Activated CD4-positive, alpha-beta T cell treated with anti-CD3 and anti-CD28 coated beads for 4 hours (primary cell): ENCODE measurements around the gene TOP3B.

Source experiments
- DNase-seq, 2 donors: peaks; one replicate each; pipeline ENCODE4 v3.0.0-alpha.2; 2020

The TOP3B gene

DNA sequence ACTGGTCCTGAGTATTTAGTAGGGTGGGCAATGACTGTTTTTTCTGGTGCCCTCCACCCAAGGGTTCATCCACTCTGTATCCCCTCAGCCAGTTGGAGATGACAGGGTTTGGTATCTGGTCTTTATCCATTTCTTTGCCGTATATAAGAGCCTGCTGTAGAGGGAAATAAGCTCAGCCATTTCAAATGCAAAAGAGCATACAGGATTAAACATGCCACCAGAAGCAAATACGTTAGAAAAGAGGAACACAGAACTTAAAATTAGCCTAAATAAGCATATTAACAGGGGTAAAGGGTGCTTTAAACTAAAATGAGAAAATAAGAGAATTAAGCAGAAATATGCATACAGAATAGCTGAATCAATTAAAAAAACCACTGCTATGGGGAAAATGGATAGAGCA is 27.8 kb upstream of the TOP3B start:
- DNase-seq = no peak

DNA sequence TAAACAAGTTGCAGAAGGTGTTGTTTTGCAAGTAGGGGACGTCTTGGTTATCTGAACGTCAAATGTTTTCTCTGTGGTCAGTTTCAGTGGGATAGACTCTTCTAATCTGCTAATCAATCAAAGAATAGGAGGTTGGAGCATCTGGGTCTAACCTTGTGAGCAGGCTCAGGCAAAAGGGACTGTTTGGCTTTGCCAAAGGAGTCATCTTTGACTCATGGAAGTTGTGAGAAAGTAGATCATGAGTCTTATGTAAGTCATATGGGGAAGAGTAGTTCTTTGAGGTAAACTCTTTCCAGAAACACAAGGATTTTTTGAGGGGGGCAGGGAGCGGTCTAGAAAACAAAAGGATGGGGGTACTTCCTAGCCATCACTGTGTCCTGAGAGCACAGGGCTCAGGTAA is 27.1 kb upstream of the TOP3B start:
- DNase-seq = no peak

DNA sequence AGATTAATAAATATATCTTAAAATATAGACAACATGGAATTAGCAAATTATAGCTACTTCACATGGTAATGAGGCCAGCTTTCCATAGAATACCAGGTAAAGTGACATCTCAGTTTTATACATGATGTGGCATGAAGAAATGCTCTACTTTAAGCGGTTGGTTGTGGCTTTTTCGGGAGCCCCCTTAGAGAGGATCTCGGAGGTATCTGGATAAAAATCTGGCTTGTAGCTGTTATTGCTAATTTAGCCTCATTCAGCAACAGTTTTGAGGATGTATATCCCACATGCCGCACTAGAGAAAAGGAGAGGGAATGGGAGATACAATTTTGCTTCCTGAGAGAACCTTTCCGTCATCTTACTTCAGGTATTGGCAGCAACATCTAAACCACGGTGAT is 24.0 kb upstream of the TOP3B start:
- no peak for DNase-seq

DNA sequence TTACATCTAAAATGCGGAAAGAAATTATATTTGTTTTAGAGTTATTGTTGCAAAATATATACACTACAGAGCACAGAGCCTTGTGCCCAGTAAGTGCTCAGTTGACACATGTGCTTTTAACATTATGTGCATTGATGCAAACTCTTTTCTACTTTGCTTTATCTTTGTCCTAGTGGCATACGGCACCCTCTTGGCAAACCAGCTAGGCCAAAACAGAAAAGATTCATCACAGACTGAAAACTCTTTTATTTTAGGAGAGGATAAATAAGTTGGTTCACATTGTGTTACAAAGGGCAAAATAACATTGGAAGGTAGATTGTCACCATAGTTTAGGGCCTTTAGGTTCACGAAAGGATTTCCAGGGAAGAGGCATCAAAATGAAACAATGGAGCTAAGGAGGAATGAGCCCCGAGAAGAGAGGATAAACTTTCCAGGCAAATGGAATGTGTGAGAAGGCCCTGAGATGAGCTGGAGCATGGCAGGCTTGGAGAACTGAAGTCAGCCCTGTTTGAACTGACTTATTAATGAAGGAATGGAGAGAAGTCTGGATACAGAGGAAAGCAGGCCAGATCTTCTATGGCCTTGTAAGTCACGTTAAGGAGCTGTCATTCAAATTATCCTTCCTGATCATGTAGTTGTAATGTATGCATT is 23.5 kb upstream of the TOP3B start:
- no peak for DNase-seq

DNA sequence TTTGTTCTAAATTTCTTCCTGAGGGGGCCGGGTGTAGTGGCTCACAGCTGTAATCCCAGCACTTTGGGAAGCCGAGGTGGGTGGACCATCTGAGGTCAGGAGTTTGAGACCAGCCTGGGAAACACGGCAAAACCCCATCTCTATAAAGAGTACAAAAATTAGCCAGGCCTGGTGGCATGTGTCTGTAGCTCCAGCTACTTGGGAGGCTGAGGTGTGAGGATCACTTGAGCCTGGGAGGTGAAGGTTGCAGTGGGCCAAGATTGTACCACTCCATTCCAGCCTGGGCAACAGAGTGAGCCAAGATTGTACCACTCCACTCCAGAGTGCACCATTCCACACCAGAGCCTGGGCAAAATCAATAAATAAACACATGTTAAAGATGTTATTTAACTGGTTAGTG is 20.6 kb upstream of the TOP3B start:
- DNase-seq = no peak

DNA sequence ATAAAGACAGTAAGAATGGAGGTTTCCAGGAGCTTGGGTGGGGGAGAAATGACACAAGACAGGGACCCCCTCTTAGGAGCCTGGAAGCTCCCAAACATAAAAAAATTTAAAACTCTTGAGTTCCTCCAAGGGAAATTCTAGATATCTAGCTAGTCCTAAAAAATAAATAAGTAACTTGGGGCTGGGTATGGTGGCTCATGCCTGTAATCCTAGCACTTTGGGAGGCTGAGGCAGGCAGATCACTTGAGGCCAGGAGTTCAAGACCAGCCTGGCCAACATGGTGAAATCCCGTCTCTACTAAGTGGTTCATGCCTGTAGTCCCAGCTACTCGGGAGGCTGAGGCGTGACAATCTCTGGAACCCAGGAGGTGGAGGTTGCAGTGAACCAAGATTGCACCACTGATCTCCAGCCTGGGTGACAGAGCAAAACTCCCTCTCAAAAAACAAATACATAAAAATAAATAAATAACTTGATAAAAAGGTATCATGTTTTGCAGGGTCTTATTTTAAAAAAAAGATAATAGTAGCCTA is 20.0 kb upstream of the TOP3B start:
- no peak for DNase-seq

DNA sequence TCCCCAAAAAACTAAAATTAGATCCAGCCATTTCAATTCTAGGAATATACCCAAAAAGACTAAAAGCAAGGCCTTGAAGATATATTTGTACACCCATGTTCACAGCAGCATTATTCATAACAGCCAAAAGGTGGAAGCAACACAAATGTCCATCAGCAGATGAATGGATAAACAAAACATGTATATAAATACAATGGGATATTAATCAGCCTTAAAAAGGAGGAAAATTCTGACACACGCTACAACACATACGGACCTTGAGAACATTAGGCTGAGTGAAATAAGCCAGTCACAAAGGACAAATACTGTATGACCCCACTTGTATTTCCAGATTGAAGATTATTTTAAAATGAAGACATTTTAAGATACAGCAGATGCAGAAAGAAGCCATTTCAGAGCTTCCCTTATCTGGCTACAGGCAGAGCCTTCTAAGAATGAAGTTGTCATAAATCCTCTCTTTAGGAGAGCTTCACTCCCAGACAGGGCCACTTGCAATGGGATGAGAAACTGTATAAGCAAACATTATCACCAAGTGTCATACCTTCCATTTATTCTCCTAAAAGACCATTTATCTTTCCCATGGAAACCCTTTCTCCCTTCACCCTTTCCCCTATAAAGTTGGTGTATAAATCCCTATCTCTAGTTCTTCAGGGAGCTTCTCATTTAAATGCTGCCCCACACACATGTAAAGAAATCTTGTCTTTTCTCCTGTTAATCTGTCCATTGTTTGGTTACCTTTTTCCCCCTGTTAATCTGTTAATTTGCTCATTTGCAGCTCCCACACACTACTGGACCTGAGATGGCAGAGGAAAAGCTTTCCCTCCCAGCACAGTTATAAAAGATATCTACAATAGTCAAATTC is 19.3 kb upstream of the TOP3B start:
- no peak for DNase-seq

DNA sequence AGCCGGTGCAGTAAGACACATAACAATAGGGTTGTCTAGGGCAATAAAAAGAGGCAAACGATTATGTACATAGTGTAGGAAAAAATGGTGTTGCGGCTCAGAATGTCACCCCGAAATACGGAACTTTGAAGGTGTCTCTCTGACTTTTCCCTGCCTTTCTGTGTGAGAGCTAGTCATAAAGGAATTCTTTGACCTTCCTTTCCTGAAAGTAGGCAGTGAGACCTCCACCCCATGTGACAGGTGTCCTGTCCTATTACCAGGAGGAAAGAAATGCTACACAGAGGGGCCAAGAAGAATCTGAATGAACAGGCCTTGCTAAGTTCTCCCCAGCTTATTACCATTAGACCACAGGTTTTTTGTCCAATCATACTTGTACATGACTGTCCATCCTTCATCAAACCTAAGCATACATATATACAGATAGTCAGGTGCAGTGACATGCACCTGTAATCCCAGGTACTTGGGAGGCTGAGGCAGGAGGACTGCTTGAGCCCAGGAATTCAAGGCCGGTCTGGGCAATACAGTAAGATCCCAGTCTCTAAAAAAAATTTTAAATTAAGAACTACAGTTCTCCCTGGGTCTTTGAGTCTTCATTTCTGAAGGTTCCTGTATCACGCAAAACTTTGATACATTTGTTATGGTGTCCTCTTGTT is 16.1 kb upstream of the TOP3B start:
- no peak for DNase-seq

DNA sequence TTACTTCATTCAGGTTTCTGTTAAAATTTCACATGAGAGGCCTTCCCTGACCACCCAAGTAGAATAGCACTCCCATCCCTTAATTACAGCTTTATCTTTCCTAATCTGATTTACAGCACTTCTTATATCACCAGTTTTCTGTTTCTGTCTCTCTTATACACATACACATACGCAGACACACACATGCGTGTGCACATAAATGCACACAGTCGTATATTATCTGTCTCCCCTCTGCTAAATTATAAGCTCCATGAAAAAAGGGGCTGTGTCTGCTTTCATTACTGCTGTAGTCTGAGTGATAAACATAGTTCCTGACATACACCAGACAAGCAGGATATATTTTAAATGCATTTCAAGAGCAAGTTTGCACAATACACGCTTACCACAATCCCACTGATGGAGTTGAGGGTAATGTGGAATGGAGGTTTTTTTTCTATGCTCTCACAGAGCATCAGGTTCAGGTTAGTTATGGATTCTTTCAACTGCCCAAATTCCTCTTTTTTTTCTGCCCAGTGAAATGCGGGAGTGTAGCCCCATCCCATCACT is 13.7 kb upstream of the TOP3B start:
- no peak for DNase-seq

DNA sequence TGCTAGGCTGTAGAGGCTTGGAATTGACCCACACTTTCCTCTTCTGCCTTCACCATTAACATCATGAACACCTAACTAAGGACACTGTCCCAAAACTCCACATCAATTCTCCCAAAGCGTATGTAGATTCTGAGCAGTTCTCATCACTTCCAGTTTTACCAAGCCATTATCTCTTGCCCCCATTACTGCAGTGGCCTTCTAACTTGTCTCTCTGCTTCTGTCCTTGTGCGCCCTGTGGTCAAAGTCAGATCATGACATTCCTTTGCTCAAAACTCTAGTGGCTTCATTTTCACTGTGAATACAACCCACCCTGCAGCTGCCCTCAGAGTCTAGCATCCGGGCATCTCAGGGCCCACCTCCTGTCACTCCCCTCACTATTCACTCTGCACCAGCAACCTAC is 13.1 kb upstream of the TOP3B start:
- DNase-seq = no peak

DNA sequence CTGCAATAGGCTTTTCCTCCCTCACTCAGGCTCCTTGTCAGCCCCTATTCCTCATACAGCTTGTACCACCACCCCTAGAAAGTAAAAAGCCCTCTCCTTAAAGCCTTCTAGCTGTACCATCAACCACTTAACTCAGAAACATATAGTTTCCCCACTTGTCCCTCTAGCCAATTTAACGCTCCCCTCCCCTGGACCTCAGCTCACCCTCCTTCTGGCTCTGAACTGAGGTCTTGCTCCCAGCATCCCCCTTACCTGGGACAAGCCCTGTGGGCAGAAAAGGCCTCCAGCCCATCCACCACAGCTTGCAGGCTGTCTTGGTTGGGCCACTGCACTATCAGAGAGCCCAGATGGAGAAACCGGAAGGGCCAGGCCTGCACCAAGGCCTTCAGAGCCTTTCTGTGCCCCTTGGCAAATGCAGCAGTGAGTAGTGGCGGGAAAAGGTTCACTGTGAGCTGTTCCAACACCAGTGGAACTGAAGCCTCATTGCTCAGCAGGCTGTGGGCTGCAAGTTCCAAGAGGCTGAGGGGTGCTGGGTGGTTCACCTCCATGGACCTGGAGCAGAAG is 12.4 kb upstream of the TOP3B start:
- no peak for DNase-seq

DNA sequence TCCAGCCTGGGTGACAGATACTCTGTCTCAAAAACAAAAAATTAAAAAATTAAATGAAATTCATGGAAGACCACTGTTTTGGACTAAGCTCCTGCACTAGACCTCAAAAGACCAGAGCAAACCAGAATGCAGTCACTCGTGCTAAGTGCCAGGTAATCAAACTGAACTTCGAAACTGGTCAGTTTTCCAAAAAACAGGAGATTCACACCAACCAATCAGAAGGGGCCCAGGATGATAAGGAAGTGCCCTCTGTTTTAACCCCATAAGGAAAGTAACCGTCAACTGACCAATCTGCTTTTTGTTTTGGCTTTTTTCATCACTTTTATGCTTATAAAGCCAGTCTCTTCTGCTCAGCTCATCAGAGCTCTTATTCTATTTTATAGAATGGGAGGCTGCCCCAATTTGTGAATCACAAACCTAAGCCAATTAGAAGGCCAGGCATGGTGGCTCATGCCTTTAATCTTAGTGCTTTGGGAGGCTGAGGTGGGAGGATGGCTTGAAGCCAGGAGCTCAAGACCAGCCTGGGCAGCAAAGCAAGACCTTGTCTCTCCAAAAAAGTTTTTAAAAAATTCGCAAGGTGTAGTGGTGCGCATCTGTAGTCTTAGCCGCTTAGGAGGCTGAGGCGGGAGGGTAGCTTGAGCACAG is 10.1 kb upstream of the TOP3B start:
- no peak for DNase-seq

DNA sequence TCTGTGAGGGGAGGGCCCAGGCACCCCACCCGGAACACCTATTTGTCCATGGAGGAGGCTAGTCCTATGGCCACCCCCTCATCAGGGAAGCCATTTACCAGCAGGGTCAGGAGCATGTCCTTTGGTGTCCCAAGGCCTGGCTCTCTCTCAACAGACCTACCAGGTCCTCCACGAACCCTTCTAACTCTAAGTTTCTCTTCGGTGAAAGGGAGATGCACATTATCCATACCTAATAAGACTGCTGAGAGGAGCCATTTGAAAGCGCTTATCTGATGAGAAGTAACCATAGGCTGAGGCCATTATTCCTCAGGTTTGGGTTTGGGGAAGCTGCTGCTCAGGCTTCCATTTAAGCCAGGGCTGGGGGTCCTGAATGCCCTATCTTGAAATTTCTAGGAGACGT is 9.2 kb upstream of the TOP3B start:
- no peak for DNase-seq

DNA sequence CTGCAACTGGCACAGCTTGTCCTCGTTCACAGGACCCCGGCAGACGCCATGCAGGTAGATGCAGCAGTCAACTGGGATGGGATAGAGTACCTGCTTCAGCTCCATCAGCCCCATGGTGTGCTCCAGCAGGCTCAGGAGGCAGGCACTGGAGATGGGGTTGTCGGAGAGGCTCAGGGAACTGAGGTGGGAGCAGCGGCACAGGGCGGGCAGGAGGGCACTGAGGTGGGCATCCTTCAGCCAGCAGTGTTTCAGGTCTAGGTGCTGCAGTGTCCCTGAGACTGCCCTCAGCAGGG is 8.7 kb upstream of the TOP3B start:
- no peak for DNase-seq

DNA sequence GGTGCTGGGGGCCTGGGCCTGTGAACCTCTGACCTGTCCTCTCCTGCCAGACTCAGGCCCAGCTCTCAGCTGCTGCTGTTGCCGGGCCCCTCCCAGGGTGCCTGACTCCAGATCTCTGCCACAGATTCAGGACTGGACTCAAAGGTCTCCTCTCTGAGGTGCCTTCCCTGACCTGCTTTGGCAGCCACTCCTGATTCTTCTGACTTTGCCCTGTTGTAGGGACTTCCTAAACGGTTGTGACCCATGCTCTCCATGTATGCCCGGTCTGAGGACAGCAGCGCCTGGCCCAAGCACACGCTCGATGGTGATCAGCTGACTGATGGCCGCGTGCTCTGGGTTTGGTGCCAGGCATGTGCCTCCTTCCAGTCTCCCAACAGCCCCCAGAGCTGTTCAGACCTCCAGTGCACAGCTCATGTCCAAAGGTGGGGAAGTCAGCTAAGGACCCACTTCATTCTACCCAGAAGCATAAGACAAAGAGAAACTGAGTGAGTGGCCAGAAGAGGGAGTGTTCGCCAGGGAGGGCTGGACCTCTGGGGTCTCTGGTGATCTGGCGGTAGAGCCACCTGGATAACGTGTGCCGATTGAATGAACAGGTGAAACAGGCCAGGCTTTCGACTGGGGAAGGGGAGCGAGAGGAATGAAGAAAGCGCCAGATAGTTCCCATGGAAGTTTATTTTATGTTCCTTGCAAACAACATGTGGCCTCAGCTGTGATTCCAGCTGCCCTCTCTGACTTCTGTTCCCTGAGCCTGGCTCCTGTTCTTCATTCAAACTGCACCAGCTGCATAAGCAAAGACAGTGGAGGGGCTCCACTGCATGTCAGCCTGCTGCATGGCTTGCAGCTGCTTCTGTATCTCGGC is 8.1 kb upstream of the TOP3B start:
- no peak for DNase-seq

DNA sequence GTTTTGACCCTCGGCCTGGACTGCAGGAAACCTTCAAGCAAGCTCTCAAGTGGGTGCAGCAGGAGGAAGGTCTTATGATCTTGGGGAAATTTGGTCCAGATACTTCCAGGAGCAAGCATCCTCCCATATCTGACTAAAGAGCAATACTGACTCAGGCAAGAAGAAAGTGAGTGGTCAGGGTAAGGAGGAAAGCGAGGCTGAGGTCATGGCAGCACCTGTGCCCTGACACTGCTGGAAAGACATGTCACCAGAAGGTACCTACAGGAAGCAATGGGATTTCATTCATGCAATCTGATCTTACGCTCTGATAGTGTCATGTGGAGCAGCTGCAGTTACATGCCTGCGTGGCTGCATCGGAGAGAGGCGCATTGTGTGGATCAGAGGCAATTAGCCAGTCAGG is 6.5 kb upstream of the TOP3B start:
- DNase-seq = no peak

DNA sequence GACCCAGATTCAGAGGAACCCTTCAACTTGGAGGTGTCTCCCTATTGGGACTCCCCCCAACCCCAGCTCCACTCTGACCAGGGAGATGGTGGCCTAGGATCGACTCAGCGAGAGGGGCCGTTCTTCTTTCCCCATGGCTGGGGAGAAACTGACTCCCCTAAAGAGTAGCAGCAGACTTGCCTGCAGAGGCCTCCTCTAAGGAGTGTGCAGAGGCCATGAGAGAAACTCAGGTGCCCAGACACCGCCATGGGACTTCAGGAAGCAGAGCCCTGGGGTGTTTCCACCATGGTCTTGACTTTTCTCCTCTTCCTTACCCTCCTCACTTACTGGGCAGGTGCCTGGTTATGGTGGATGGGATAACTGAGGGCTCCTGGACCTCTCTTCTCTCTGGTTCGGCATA is 2.6 kb upstream of the TOP3B start:
- DNase-seq = no peak

DNA sequence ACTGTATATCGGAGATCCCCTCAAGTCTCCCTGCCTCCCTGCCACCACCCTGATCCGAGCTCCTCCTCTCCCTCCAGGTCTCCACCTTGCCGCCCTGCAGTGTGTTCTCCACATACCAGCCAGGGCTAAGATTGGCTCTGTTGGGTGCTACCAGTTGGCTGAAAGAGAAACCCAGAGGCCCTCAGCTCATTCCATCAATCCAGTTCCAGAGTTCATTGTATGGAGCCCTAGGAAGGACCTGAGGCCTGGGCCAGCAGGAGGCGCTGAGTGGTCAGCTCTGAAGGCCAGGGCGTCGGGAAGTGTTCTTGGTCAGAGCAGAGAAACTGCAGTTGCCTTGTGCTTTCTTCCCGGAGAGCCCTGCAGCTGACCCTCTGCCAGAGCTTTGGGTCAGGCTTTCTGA is 2.2 kb upstream of the TOP3B start:
- no peak for DNase-seq

DNA sequence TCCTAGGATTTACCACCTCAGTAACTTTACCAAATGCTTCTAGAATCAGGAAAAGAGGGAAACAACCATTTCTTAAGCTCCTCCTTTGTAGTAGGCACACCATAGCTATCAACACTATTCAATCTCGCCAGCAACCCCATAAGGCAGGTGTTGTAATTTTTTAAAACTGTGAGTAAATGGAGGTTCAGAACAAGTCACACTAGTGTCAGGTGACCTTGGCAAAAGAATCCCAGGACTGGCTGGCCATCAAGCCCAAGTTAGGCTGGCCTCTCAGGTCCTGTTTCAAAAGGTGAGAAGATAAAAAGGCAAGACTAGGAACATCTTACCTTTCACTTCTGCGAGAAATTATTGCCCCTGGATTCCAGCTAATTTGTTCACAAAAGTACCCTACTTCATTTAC is 713 bp downstream of the TOP3B start:
- no peak for DNase-seq

DNA sequence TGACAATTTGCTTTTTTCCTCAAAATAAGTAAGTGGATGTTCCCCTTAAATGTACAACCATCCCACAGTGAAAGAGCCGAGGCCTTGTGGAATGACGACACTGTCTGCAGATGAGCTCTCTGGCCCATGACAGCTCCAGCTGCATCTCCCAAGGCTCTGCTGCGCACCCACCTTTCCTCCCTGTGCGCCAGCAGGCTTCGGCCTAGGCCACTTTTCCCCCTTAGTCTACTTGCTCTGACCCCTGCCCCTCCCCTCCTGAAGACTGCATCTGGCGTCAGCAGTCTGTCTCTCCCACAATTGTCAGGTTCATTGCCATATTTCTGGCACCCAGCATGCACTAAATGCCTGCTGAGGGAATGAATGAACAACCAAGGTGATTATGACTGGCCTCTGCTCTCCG is 2.0 kb downstream of the TOP3B start:
- no peak for DNase-seq

DNA sequence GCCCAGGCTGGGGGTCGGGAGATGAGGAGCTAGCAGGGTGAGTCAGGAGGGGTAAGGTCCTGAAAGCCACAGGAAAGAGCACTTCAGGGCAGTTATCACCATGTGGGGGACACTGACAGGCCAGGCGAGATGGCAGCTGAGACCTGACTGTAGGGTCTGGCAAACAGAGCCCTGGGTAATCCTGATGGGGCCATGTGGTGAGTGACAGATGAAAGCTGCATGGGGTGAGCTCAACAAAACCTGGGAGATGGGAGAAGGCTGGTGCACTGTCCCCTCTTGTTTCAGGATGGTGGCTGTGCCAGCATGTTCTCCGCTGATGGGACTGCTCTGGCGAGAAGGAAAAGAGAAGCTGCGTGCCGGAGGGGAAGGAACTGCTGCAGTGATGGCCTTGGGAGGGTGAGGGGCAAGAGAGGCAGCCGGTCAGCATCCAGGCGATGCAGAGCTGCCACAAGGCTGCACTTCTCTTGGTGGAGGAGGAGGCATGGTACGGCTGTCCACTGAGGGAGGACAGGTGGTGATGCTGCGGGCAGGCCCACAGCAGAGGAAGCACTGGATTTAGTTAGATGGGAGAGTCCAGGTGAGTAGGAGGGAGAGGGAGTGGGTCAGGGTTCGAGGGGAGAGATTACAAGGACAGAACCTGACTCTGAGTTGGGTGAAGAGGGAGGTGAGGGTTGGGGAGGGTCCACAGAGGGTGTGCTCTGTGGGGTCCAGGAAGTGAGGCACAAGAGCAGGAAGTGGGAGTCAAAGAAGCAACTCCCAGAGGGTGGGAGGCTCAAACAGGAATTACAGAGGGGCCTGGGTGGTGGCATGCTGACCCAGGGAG is 3.8 kb downstream of the TOP3B start:
- no peak for DNase-seq
